GM21390 (cell line): Measurements from ENCODE around the gene KIFC3.
"Not testable (repeated sequence)": the region's sequence is repeated elsewhere in the genome, so short reads cannot be mapped to it uniquely, and the experiment has no call there.

Source experiments
- ATAC-seq: cut with Tn5 transposase; IDR thresholded peaks from one replicate; pipeline ENCODE4 v1.9.1; 2021; ENCODE audit not compliant: unreplicated experiment

The KIFC3 gene

DNA sequence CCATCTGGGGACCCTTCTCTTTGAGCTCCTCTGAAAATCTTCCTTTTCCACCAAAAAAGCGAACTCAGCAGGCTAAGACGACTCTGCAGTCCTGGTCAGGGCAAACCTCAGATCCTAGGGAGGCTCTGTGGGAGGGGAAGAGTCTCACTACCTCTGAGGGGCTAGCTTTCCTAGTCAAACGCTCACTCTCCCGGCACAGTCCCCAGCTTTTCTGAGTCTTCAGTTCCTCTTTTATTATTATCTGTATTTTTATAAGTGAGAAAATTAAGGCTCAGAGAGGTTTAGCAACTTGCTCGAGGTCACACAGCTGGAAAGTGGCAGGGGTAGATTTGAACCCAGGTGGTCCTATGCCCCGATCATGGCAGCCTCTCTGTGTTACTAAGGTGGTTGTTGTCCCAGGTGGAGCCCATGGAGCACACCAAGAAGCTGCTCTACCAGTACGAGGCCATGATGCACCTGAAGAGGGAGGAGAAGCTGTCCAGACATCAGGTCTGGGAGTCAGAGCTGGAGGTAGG lies 75.8 kb downstream of the KIFC3 start:
- no peak for ATAC-seq

DNA sequence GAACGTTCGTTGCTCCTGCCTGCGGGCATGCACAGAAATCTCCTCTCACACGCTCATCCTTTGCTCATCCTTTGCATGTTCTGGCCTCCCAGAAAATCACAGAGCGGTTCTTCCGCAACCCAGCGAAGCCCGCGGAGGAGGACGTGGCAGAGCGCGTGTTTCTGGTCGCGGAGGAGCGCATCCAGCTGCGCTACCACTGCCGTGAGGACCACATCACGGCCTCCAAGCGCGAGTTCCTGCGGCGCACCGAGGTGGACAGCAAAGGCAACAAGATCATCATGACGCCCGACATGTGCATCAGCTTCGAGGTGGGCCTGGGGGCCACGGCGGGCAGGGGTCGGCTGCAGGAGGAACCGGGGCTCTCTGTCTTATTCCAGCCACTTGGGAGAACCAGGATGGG lies 76.3 kb downstream of the KIFC3 start:
- ATAC-seq: no peak

DNA sequence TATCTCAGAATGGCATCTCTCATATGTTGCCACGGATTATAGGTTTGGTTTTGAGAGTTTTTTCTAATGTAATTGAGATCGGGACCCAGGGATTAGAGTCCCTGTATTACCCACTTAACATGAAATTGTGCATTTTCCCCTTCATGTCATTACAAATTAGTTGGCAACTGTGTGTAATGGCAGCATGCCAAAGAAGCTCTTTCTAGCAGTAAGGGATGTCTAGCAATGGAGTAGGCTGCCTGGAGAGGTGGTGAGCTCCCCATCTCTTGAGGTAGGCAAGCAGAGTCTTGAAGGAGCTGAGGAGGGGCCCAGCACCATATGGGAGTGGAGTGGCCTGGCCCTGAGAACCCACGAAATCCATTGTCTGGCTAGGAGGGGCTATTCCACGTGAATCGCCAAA lies 76.7 kb downstream of the KIFC3 start:
- no peak for ATAC-seq

DNA sequence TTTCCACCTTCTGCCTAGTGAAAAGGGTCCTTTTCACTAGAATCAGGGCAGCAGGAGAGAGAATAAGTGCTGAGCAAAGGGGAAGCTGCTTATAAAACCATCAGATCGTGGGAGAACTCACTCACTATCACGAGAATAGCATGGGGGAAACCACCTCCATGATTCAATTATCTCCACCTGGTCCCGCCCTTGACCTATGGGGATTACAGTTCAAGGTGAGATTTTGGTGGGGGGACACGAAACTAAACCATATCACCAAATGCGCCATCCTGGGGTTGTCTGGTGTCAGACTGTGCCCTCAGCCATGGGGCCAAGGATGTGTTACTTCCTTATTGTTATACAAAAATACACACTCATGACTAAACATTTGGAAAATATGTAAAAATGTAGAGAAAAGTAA lies 77.1 kb downstream of the KIFC3 start:
- ATAC-seq: no peak

DNA sequence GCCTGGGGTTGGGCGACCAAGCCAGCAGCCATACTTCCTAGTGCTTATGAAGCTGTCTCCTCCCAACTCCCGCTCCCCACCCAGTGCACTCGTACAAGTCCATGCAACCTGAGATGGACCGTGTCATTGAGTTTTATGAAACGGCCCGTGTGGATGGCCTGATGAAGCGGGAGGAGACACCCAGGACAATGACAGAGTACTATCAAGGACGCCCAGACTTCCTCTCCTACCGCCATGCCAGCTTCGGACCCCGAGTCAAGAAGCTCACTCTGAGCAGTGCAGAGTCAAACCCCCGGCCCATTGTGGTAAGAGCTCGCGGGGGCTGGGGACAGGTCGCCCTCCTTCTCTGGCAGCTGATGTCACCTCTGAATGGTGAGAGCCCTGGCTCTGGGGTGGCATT lies 77.8 kb downstream of the KIFC3 start:
- ATAC-seq: no peak

DNA sequence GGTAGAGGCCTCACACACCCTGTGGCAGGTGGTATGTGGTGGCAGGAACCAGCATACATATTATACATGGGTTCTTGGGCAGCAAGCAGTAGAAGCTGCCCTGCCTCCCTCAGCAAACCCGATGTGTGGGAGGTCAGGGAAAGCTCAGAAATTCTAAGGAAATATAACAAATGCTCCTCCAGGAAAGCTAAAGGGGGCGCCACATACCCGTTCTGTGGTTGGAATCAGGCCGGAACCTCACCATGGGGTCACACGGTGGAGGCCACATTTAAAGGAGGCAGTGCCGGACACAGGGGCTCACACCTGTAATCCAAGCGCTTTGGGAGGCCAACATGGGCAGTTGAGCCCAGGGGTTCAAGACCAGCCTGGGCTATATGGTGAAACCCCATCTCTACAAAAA lies 79.1 kb downstream of the KIFC3 start:
- ATAC-seq: no peak

DNA sequence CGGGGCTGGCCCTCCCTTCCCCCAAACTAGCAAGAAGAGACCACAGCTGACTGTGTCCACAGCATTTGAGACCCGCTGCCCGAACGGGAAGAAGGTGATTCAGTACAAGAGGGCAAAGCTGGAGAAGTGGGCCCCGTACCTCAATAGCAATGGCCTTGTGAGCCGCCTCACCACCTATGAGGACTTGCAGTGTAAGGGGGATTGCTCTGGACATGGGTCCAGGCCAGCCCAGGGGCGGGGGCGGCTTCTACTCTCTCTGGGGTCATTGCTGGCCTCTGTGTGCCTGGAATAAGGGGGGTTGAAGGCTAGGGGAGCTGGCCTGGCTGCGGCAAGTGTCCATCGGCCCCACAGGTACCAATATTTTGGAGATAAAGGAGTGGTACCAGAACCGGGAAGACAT lies 79.6 kb downstream of the KIFC3 start:
- no peak for ATAC-seq

DNA sequence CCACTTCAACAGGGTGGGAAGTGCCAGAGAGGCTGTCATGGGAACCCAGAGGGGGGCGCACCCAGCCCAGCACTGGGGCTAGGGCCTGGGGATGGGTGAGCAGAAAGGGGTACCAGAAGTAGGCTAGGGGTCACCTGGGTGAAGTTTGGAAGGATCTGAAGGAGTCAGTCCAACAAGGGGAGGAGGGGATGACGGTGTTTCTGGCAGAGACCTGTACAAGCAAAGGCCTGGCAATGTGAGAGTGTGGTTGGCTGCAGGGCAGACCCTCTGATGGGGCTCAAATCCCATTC lies 80.1 kb downstream of the KIFC3 start:
- no peak for ATAC-seq

DNA sequence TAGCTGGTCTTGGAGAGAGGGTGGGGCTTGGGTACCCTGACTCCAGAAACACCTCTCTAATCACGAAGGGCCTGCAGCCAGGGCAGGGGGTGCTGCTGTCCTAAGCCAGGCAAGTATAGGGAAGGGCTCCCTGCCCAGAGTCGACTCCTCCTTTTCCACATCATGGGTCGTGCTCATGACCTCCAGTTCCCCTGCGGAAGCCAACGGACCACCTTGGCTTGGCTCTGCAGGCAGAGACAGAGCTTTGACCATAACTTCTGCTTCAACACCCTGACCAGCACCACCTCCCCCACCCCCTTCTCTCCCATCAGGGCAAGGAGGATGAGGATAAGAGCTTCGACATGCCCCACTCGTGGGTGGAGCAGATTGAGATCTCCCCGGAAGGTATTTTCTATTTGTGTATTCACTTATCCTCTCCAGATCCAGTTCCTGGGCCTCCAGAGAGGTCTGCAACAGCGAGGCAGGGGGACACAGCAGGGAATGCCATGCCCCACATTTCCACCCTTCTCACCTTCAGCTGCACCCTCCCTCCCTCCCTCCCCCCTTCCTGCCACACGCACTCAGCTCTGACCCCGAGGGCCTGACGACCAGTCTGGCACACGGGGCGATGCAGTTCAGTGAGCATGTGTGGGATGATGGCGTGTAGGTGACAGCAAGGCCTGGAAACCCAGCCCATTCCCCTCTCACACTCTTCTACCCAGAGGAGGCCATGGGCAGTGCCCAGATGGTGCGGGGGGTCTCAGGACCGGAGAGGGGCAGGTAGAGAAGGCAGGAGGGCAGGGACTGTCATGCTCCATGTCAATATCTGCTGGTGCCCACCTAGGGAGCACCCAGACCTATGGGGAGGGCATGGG lies 80.7 kb downstream of the KIFC3 start:
- ATAC-seq: no peak

DNA sequence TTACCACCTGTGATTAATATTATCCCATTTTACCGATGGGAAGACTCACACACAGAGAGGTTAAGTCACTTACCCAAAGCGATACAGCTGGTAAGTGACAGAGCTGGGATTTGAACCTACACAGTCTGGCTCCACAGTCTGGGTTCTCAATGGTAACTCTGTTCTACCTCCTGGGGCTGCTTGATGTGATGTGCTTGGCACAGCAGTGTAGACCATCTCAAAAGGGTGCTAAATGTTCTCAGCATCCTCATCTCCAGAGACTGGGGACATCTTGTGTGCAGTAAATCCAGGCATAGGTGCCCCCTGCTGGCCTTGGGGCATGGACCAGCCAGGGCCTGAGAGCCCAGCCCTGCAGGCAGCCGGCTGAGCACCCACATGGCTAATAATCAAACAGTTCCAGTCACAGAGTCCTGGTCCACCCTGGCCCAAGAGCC lies 82.1 kb downstream of the KIFC3 start:
- no peak for ATAC-seq

DNA sequence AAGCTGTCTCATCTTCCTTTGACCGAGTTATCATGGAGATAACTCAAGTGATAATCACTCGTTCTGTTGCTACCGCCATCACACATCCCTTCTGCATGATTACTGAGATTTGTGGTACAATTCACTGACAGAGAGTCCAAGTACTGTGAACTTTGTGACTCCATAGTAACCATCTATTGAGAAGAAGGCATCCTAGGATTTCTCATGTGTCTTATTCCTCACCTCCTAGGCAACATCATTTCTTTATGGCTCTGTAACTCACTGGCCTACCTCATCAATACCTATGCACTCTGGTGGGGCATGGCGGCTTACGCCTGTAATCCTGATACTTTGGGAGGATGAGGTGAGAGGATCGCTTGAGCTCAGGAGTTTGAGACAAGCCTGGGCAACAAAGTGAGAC lies 88.2 kb downstream of the KIFC3 start:
- no peak for ATAC-seq

DNA sequence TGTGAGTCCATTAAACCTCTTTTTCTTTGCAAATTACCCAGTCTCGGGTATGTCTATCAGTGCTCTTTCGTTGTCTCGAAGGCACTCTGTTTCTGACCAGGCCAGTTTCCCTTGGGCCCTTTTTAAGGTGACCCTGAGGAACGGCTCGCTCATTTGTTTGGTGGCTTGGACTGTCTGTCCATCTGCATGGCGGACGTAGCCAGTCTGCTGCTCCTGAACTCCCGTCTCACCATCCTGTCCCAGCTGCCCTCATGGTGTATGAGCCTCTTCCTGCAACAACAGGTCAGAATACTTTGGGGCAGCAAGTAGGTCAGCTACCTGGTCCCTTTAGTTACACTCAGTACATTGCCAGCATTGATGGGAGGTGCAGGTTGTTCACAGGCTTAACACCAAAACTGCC lies 88.7 kb downstream of the KIFC3 start:
- ATAC-seq: no peak

DNA sequence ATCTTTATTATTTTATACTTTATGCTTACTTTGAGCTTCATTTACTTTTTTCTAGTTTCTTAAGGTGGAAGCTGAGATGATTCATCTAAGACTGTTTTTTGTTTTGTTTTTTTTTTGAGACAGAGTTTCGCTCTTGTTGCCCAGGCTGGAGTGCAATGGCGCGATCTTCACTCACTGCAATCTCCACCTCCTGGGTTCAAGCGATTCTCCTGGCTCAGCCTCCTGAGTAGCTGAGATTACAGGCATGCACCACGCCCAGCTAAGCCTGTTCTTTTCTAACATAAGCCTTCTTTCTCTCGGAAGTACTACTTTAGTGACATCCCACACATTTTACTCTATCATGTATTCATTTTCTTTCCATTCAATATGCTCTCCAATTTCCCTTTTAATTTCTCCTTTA lies 89.7 kb downstream of the KIFC3 start:
- not testable (repeated sequence) for ATAC-seq

DNA sequence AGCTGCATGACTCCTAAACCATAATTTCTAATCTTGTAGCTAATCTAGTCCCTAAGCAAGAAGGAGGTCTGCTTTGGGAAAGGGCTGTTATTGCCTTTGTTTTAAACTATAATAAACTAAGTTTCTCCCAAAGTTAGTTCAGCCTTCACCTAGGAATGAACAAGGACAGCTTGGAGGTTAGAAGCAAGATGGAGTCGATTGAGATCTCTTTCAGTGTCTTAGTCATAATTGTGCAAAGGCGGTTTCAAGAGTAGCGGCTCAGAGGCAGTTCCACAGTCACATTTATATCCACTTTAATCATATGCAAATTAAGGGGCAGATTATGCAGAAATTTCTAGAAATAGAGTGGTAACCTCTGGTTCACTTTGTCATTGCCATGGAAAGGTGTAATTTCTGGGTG lies 90.3 kb downstream of the KIFC3 start:
- no peak for ATAC-seq

DNA sequence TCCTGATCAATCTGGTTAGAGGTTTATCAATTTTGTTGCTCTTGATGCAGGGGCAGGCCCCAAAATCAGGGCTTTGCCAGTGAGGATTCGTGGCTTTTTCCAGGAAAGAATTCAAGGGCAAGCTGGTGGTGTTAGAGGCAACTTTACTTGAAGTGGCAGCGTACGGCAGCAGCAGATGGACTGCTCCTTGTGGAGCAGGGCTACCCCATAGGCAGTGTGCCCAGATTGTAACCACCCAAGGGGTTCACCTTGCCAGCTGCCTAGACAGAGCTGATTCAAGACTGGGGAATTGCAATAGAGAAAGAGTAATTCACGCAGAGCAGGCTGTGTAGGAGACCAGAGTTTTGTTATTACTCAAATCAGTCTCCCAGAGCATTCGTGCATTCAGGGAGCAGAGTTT lies 90.9 kb downstream of the KIFC3 start:
- no peak for ATAC-seq

DNA sequence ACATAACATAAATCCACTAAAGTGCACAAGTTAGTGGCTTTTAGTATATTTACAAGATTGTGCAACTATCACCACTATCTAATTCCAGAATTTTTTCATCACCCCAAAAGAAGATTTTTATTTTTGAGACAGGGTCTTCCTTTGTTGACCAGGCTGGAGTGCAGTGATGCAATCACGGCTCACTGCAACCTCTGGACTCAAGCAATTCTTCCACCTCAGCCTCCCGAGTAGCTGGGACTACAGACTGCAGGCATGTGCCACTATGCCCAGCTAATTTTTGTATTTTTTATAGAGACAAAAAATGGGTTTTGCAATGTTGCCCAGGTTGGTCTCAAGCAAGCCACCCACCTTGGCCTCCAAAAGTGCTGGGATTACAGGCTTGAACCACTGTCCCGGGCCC lies 92.6 kb downstream of the KIFC3 start:
- ATAC-seq: no peak
